Hepatocyte (in vitro differentiated cells): ENCODE results near the gene MTARC2.

Experiments used
- EZH2 ChIP-seq: fragments of 200-600 bp; sonication (generic); IDR thresholded peaks from 2 replicates; pipeline ENCODE4 v1.6.1; 2016; ENCODE audit warnings: antibody characterized with exemption, mild to moderate bottlenecking, borderline replicate concordance
- TF ChIP-seq, protein P1 (sequence below): fragments of 200-600 bp; sonication (generic); IDR thresholded peaks from 2 replicates; pipeline ENCODE4 v1.5.1; 2016; ENCODE audit warnings: antibody characterized with exemption, mild to moderate bottlenecking; ENCODE audit not compliant: poor library complexity

DNA sequence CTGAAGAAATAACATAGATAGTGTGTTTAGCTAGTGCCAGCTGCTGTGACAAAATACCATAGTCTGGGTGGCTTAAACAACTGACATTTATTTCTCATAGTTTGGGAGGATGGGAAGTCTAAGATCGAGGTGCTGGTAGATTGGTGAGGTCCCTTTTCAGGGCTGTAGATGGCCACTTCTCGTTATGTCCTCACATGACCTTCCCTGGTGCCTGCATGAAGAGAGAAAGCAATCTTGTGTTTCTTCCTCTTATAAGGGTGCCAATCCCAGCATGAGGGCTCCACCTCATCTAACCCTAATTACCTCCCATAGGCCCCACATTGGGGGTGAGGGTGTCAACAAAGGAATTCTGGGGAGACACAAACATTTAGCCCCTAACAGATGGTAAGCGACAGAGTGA is 9.3 kb downstream of the MTARC2 start:
- TF ChIP-seq, protein P1, sequence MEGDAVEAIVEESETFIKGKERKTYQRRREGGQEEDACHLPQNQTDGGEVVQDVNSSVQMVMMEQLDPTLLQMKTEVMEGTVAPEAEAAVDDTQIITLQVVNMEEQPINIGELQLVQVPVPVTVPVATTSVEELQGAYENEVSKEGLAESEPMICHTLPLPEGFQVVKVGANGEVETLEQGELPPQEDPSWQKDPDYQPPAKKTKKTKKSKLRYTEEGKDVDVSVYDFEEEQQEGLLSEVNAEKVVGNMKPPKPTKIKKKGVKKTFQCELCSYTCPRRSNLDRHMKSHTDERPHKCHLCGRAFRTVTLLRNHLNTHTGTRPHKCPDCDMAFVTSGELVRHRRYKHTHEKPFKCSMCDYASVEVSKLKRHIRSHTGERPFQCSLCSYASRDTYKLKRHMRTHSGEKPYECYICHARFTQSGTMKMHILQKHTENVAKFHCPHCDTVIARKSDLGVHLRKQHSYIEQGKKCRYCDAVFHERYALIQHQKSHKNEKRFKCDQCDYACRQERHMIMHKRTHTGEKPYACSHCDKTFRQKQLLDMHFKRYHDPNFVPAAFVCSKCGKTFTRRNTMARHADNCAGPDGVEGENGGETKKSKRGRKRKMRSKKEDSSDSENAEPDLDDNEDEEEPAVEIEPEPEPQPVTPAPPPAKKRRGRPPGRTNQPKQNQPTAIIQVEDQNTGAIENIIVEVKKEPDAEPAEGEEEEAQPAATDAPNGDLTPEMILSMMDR: no peak
- no peak for TF ChIP-seq EZH2
